Right cardiac atrium (tissue), 5 donors: ENCODE results near the gene SRP68. TPM values are rescaled to one million over a fixed set of nuclear protein-coding genes. Genes with fewer than 3 reads are reported as not detected.
"Not testable (repeated sequence)": the region's sequence is repeated elsewhere in the genome, so short reads cannot be mapped to it uniquely, and the experiment has no call there.

ENCODE experiments used
- ATAC-seq, 2 donors: fragments of 200-7000 bp; cut with Tn5 transposase; one replicate each; pipeline versions ENCODE4 v1.8.0 to v1.9.1; 2020; ENCODE audit warnings: moderate library complexity in 2 of 2, mild to moderate bottlenecking in 1 of 2
- DNase-seq, 3 donors: peaks; one replicate each; pipeline ENCODE4 v3.0.0-alpha.2; 2020
- H3K27ac ChIP-seq: one replicate; pipeline ENCODE4 v1.5.1; 2013; ENCODE audit warnings: mild to moderate bottlenecking, low read length, control low read depth, moderate library complexity
- H3K27me3 ChIP-seq: one replicate; pipeline ENCODE4 v1.6.1; 2013; ENCODE audit not compliant: control insufficient read depth, insufficient read depth
- H3K4me1 ChIP-seq: one replicate; pipeline ENCODE4 v1.6.1; 2013; ENCODE audit warnings: low read length; ENCODE audit not compliant: control insufficient read depth, insufficient read depth
- H3K4me3 ChIP-seq: one replicate; pipeline ENCODE4 v1.5.1; 2013; ENCODE audit warnings: low read length, control low read depth
- H3K9me3 ChIP-seq: one replicate; pipeline ENCODE4 v1.6.1; 2013; ENCODE audit warnings: low read length; ENCODE audit not compliant: control insufficient read depth
- WGBS: extraction: QIAGEN DNeasy Blood & Tissue Kit; methylation state at CpG from one replicate; pipeline ENCODE4 v1.1.7; 2013; 5-methylcytosine and 5-hydroxymethylcytosine counted together
- intact Hi-C, 4 donors: fragments of 100-400 bp; cut with DNase I; formaldehyde crosslinking; loops; one replicate each; pipeline versions ENCODE4 v1.11.0 to v1.14.0; 2022 to 2023
- polyA plus RNA-seq: library from polyadenylated mRNA; stranded (reverse); fragments of 200-250 nt; gene quantifications from one replicate; pipeline ENCODE4 v1.2.3, GENCODE V29; 2013
- total RNA-seq, 4 donors: library from RNA; stranded (reverse); fragmentation: NEBNext Ultra II Directional; extraction: Animal tissue kit (Norgen Biotek cat#: 25700); gene quantifications; one replicate each; pipeline ENCODE4 v1.2.1, GENCODE V29; 2021
- donor health status: healthy with polysubstance abuse.
- donor health status: DM: no; HTN: yes; CAD: no.
- donor health status: DM: no; HTN: no; CAD: no.
- donor health status: DM: no; HTN: yes; CAD: no; lungs with severe emphysema.
- donor health status: DM: yes; HTN: yes; CAD: no.

Gene SRP68
- total and polyA plus RNA-seq, 5 donors = 34.6 to 63.5 (median 61.3) TPM

GRCh38 chr17:76050538-76051467 is 21.5 kb downstream of the SRP68 start:
- WGBS = 95% methylated on average over 11 of the region's 11 CpGs
- H3K27ac ChIP-seq = no peak overlapping the region
- H3K4me1 ChIP-seq = no peaks in the 10 kb centered on the region
- intact Hi-C loops = no loop called here
- DNase-seq = no peak
- H3K27me3 ChIP-seq = no peaks in the 10 kb centered on the region
- ATAC-seq = no peak
- H3K4me3 ChIP-seq = no peak overlapping the region
- no peaks in the 10 kb centered on the region for H3K9me3 ChIP-seq

- Histone ChIP-seq H3K27ac (no peak overlapping the region), H3K4me1 (no peaks in the 10 kb centered on the region), H3K4me3 (no peak overlapping the region), H3K9me3 (no peaks in the 10 kb centered on the region), H3K27me3 (no peaks in the 10 kb centered on the region)
- no peak for ATAC-seq
- intact Hi-C loops = no loop called here
- DNase-seq = no peak
- WGBS = 91% methylated on average over 15 of the region's 15 CpGs
Measured at GRCh38 chr17:76049836-76050537, 22.3 kb downstream of the SRP68 start.

- ATAC-seq (no peak), DNase-seq (no peak)
- intact Hi-C loops = no loop called here
- Histone ChIP-seq H3K27me3 (no peaks in the 10 kb centered on the region), H3K27ac (no peak overlapping the region), H3K4me1 (no peaks in the 10 kb centered on the region), H3K9me3 (no peaks in the 10 kb centered on the region), H3K4me3 (no peak overlapping the region)
- WGBS = 90% methylated on average over 3 of the region's 3 CpGs
Measured at GRCh38 chr17:76049239-76049638, 23.1 kb downstream of the SRP68 start.

GRCh38 chr17:76048711-76049110 is 23.6 kb downstream of the SRP68 start:
- Histone ChIP-seq H3K9me3 (no peaks in the 10 kb centered on the region), H3K27me3 (no peaks in the 10 kb centered on the region), H3K27ac (no peak overlapping the region), H3K4me1 (no peaks in the 10 kb centered on the region), H3K4me3 (no peak overlapping the region)
- ATAC-seq = no peak
- WGBS = 80% methylated on average over 9 of the region's 9 CpGs
- no peak for DNase-seq
- intact Hi-C loops = no loop called here

- no peak overlapping the region for H3K4me3 ChIP-seq
- no peaks in the 10 kb centered on the region for H3K9me3 ChIP-seq
- H3K27me3 ChIP-seq = no peaks in the 10 kb centered on the region
- no peak overlapping the region for H3K27ac ChIP-seq
- intact Hi-C loops = no loop called here
- DNase-seq = no peak
- no peaks in the 10 kb centered on the region for H3K4me1 ChIP-seq
- ATAC-seq = no peak
- 81% methylated on average over 9 of the region's 9 CpGs for WGBS
Measured at GRCh38 chr17:76048025-76048605, 24.2 kb downstream of the SRP68 start.

- intact Hi-C loops = no loop called here
- H3K27me3 ChIP-seq = no peaks in the 10 kb centered on the region
Measured at GRCh38 chr17:76046064-76046463, 26.3 kb downstream of the SRP68 start.

GRCh38 chr17:76044475-76045007 is 27.8 kb downstream of the SRP68 start:
- ATAC-seq = peak in 1 of 2 donors; percentile 22
- intact Hi-C loops, H3K27me3 ChIP-seq: not testable (repeated sequence)

More at GRCh38 chr17:76046064-76046463, 26.3 kb downstream of the SRP68 start:
- no peaks in the 10 kb centered on the region for H3K4me1 ChIP-seq
- ATAC-seq (no peak), DNase-seq (no peak)
- no peaks in the 10 kb centered on the region for H3K9me3 ChIP-seq
- 89% methylated on average over 8 of the region's 8 CpGs for WGBS
- no peak overlapping the region for H3K27ac ChIP-seq
- no peak overlapping the region for H3K4me3 ChIP-seq

GRCh38 chr17:76042868-76043267 is 29.4 kb downstream of the SRP68 start:
- H3K9me3 ChIP-seq, H3K4me3 ChIP-seq, ATAC-seq, DNase-seq, intact Hi-C loops, H3K27me3 ChIP-seq, H3K4me1 ChIP-seq, H3K27ac ChIP-seq: not testable (repeated sequence)
- WGBS = 99% methylated on average over 3 of the region's 3 CpGs

More at GRCh38 chr17:76044475-76045007, 27.8 kb downstream of the SRP68 start:
- WGBS = 76% methylated on average over 11 of the region's 11 CpGs
- DNase-seq, H3K4me1 ChIP-seq, H3K4me3 ChIP-seq, H3K9me3 ChIP-seq, H3K27ac ChIP-seq: not testable (repeated sequence)

- H3K27me3 ChIP-seq = no peaks in the 10 kb centered on the region
- DNase-seq = no peak
- H3K4me3 ChIP-seq = no peak overlapping the region
- ATAC-seq = no peak
- no peak overlapping the region for H3K27ac ChIP-seq
- no peaks in the 10 kb centered on the region for H3K4me1 ChIP-seq
- H3K9me3 ChIP-seq = no peaks in the 10 kb centered on the region
- 75% methylated on average over 6 of the region's 6 CpGs for WGBS
- intact Hi-C loops = no loop called here
Measured at GRCh38 chr17:76040376-76040775, 31.9 kb downstream of the SRP68 start.

GRCh38 chr17:76039121-76039520 is 33.2 kb downstream of the SRP68 start:
- H3K4me1 ChIP-seq = no peaks in the 10 kb centered on the region
- intact Hi-C loops = no loop called here
- H3K9me3 ChIP-seq = no peaks in the 10 kb centered on the region
- H3K27ac ChIP-seq = no peak overlapping the region
- DNase-seq = no peak
- WGBS = 56% methylated on average over 6 of the region's 6 CpGs
- no peak for ATAC-seq
- no peaks in the 10 kb centered on the region for H3K27me3 ChIP-seq
- no peak overlapping the region for H3K4me3 ChIP-seq

GRCh38 chr17:76038050-76038449 is 34.3 kb downstream of the SRP68 start:
- Histone ChIP-seq H3K9me3 (no peaks in the 10 kb centered on the region), H3K27me3 (no peaks in the 10 kb centered on the region), H3K27ac (no peak overlapping the region), H3K4me3 (no peak overlapping the region), H3K4me1 (no peaks in the 10 kb centered on the region)
- 79% methylated on average over 3 of the region's 3 CpGs for WGBS
- ATAC-seq (no peak), DNase-seq (no peak)
- intact Hi-C loops = no loop called here
